Activated gamma-delta T cell treated with Interleukin-2 at 50 U/mL for 16 hours (primary cell): ENCODE data around the gene IL15RA.
"Not testable (repeated sequence)": the region's sequence is repeated elsewhere in the genome, so short reads cannot be mapped to it uniquely, and the experiment has no call there.

Source experiments
- DNase-seq: peaks from one replicate; pipeline ENCODE4 v3.0.0-alpha.2; 2020

IL15RA gene

GRCh38 chr10:5949009-5949759 is 28.2 kb downstream of the IL15RA start:
- DNase-seq, result no peak

- DNase-seq, result no peak
These were observed 29.1 kb downstream of the IL15RA start for GRCh38 chr10:5948208-5948585.

DNA sequence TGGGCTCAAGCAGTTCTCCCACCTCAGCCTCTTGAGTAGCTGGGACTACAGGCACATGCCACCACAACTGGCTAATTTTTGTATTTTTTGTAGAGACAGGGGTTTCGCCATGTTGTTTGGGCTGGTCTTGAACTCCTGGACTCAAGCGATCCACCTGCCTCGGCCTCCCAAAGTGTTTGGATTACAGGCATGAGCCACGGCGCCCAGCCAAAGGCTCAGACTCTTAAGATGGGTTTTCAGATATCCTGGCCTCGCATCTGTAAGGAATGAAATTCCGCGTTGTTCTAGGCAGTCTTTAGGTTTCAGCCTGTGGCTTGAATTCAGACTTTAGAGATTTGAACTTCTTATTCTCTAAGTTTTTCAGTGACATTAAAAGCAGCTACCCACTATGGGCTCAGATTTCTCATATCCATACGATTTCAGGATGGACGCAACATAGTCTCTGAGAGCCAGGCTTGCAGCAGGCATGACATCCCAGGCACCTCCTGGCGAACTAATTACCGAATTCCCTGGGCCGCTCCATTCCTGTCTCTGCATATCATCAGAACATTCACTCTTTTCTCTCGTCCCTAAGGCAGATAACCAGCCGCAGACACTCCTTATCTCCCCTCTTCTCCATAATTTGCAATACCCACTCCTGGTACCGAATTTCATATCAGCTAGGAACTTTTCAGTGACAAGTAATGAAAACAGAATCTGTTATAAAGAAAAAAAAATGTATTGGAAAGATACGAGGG is 29.7 kb downstream of the IL15RA start:
- DNase-seq, result no peak

GRCh38 chr10:5946786-5947185 is 30.6 kb downstream of the IL15RA start:
- DNase-seq, result no peak

GRCh38 chr10:5946419-5946775 is 30.9 kb downstream of the IL15RA start:
- DNase-seq, result not testable (repeated sequence)

- no peak for DNase-seq
These were observed 31.6 kb downstream of the IL15RA start for GRCh38 chr10:5945561-5946418.

GRCh38 chr10:5945190-5945509 is 32.2 kb downstream of the IL15RA start:
- no peak for DNase-seq

GRCh38 chr10:5944389-5945189 is 32.8 kb downstream of the IL15RA start:
- DNase-seq, result no peak

DNA sequence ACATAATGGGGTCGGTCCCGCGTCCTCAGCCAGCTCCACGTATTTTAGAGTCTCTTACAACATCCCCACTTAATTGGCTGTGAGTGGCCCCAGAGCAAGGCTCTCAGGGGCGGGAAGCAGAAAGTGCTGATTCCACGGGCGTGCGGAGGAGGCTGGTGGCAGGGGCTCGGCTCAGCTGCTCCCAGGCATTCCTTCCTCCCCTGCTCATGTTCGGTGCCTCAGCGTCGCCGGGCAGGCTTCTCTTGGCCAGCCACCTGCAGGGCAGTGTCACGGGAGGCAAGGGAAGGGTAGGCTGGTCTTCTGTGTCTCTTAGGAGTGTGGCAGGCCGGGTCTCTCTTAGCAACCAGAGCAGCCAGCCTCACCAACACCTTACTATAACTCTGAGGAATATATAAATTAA is 33.8 kb downstream of the IL15RA start:
- DNase-seq, result no peak

GRCh38 chr10:5942474-5942873 is 34.9 kb downstream of the IL15RA start:
- no peak for DNase-seq

DNA sequence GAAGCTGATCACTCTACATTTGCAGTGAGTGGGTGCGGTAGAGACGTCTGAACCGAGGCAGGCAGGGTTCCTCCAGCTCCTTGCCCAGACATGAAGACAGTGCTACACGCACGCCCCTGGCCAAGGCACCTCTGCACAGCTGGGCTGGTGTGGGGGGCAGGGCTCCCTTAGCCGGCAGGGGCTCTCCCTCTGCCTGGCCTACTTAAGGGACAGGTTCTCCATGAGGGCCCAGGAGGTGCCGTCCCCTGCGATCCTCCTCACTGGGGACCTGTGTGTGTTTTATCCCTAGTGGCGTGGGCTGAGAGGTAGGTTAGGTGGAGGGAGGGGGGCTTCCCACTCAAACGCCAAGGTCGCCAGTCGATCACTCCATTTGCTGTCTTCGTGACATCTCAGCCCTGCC is 35.3 kb downstream of the IL15RA start:
- no peak for DNase-seq

DNA sequence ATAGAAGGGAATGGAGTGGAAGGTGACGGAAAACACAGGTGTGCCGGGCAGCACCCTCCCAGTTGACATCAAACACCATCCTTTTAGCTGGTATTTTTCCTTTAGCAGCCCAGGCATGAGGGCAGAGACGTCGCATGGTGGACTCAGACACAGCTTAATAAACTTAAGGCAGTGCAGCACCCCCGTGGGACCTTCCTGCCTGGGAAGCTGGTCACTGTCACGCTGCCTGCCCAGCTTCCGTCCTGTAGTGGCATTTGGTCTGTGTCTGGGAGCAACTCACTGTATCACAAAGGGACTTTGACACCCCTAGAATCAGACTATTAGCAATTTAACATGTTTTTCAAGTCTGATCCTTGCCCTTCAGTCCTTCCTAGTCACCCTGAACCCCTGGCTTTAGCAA is 35.8 kb downstream of the IL15RA start:
- DNase-seq, result no peak

- no peak for DNase-seq
These were observed 36.5 kb downstream of the IL15RA start for GRCh38 chr10:5940807-5941218.

DNA sequence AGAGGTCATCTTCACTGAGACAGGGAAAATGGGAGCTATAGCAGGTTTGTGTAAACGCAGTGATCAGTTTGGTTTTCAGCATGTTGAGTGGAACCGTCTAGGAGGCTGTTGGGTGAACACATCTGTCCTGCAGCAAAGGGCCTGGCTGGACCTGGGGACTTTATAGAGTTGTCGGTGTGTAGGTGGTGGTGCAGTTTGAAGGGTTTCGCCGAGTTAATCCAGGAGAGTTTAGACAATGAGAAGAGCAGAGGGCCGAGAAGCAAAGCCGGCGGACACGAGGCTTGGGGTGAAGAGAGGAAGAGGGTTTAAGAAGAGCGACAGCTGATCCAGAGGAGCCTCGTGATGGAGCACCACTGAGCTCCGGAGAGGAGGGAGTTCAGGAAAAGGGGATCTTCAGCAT is 39.1 kb downstream of the IL15RA start:
- DNase-seq, result no peak

DNA sequence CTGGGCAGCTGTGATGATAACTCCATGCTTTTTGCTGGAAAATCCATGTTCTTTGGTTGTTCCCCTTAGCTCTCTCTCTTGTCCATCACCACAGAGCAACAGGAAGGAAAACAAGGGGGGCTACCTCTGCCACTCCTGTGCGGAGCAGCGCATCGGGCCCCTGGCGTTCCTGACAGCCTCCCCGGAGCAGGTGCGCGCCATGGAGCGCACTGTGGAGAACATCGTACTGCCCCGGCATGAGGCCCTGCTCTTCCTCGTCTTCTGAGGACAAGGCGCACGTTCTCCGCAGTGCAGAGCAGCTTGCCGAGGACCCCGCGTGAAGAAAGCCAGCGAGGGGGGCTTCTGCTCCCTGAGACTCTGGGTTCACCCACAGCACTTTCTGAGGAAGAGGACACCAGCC is 40.3 kb downstream of the IL15RA start:
- no peak for DNase-seq

GRCh38 chr10:5935628-5936027 is 41.7 kb downstream of the IL15RA start:
- no peak for DNase-seq

GRCh38 chr10:5933909-5934546 is 43.3 kb downstream of the IL15RA start:
- DNase-seq, result no peak

- no peak for DNase-seq
These were observed 45.0 kb downstream of the IL15RA start for GRCh38 chr10:5932345-5932744.

GRCh38 chr10:5930272-5930671 is 47.1 kb downstream of the IL15RA start:
- DNase-seq, result no peak

DNA sequence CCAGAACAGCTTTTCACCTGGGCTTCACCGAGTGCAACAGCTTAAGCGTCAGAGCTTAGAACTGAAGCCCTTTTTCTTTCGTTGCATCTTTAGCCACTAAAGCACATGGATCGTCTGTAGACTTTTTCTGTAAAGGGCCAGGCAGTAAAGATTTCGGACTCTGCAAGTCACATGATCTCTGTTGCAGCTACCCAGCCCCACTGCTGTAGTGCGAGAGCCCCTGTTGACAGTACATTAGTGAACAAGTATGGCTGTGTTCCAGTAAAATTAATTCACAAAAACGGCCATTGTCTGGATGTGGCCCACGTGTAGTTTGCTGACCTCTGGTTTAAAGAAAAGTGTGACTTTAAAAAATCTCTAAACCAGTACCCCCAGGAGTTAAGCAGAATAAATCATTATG is 47.9 kb downstream of the IL15RA start:
- no peak for DNase-seq

DNA sequence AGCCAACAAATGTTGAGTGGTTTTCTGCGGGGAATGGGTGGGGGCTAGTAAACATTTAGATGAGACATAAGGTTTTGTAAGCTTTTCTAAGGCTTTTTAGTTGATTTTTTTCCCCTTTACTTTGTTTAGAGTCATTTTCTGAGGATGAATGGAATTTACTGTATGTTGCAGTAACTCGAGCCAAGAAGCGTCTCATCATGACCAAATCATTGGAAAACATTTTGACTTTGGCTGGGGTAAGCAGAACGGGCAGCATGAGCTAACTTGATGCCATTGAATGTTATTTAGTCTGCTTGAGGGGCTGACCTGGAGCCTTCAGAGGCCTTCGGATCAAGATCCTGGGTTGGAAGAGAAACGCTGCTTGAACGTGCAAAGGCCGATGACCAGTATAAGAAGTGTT is 50.0 kb downstream of the IL15RA start:
- no peak for DNase-seq

DNA sequence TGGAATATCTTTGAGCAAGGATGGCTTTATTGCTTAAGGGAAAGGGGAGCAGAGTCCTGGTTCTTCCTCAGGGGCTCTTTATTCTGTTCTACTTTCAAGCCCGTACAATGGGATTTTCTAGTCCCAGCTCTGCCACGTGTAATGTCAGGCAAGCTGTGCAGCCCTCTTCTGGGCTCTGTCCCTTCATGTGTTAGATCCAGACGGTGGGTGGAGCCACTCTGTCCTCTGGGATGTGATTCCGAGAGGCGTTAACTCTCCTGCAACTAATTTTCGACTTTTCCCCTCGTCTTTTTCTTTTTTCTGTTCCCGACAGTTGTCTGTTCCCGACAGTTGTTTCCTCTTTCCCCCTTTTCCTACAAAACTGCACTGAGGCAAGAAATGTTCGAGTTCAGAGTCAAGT is 52.5 kb downstream of the IL15RA start:
- no peak for DNase-seq

DNA sequence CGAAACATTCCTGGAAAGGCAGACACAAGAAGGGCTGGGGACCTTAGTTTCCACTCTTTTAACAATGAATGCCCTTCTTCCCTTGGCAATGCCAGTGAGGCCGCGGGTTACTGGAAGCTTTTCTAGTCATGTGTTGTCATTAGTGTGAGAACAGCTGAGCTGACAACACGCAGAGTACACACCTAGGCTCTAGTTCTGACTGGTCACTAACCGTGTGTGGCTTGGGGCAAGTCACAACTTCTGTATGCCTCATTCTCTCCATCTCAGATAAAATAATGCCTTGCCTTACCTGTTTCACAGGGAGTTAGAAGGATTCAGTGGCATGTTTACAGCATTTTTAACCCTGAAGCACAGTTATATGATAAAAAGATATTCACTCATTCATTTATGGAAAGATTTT is 55.6 kb downstream of the IL15RA start:
- DNase-seq, result no peak
